ENCODE measurements around the gene BRME1. TPM values are rescaled to one million over a fixed set of nuclear protein-coding genes. Genes with fewer than 3 reads are reported as not detected.

Gene BRME1
- total RNA-seq, 4 donors from 2014 or later: 0.42 to 1.1 (median 0.78) TPM

- no peak overlapping the region for H3K27ac ChIP-seq (replicated peaks in 1 of 4)
- no peaks in the 10 kb centered on the region for H3K9me3 ChIP-seq
- peaks cover 0 to 9% (median 0%) of the 10 kb centered on the region in 4 donors for H3K27me3 ChIP-seq
- no peak overlapping the region for H3K4me3 ChIP-seq
- intact Hi-C loops (cut with DNase I): no loop called here
- H3K4me1 ChIP-seq: peaks cover 19 to 37% (median 27%) of the 10 kb centered on the region in 4 donors
- H3K36me3 ChIP-seq: no peaks in the 10 kb centered on the region
- WGBS: 85% methylated on average over 13 of the region's 13 CpGs
- no peak for DNase-seq (ENCODE audit: extremely low spot score)
- TF ChIP-seq CTCF (IDR thresholded peaks at IDR 0.05): no peak
- no peak for TF ChIP-seq POLR2A (IDR thresholded peaks at IDR 0.05; ENCODE audit: low read depth)
- TF ChIP-seq EP300 (IDR thresholded peaks at IDR 0.05): no peak
- TF ChIP-seq POLR2AphosphoS5 (IDR thresholded peaks at IDR 0.05): no peak
These were observed 36.6 kb downstream of the BRME1 start for GRCh38 chr19:13869281-13869680.

GRCh38 chr19:13868663-13869062, 37.3 kb downstream of the BRME1 start:
- 78% methylated on average over 4 of the region's 4 CpGs for WGBS

GRCh38 chr19:13866463-13867046, 39.4 kb downstream of the BRME1 start:
- no peak for DNase-seq (ENCODE audit: extremely low spot score)
- WGBS: 72% methylated on average over 15 of the region's 15 CpGs
- TF ChIP-seq POLR2AphosphoS5 (IDR thresholded peaks at IDR 0.05) (no peak), CTCF (IDR thresholded peaks at IDR 0.05) (no peak), EP300 (IDR thresholded peaks at IDR 0.05) (no peak), POLR2A (IDR thresholded peaks at IDR 0.05; ENCODE audit: low read depth) (no peak)
- Histone ChIP-seq H3K9me3 (no peaks in the 10 kb centered on the region), H3K4me3 (peak overlapping the region; percentile 61 to 90 (median 82)), H3K27me3 (no peaks in the 10 kb centered on the region), H3K36me3 (no peaks in the 10 kb centered on the region), H3K4me1 (peaks cover 14 to 37% (median 28%) of the 10 kb centered on the region in 4 donors), H3K27ac (replicated peaks in 1 of 4) (peak overlapping the region in 2 of 4 donors; percentile 85 to 92)
- intact Hi-C loops (cut with DNase I): no loop called here

More at GRCh38 chr19:13868663-13869062, 37.3 kb downstream of the BRME1 start:
- Histone ChIP-seq H3K27me3 (peaks cover 0 to 9% (median 0%) of the 10 kb centered on the region in 4 donors), H3K4me3 (no peak overlapping the region), H3K4me1 (peaks cover 19 to 39% (median 29%) of the 10 kb centered on the region in 4 donors), H3K27ac (replicated peaks in 1 of 4) (no peak overlapping the region), H3K36me3 (no peaks in the 10 kb centered on the region), H3K9me3 (no peaks in the 10 kb centered on the region)
- TF ChIP-seq EP300 (IDR thresholded peaks at IDR 0.05) (no peak), POLR2AphosphoS5 (IDR thresholded peaks at IDR 0.05) (no peak), CTCF (IDR thresholded peaks at IDR 0.05) (no peak), POLR2A (IDR thresholded peaks at IDR 0.05; ENCODE audit: low read depth) (no peak)
- intact Hi-C loops (cut with DNase I): no loop called here
- no peak for DNase-seq (ENCODE audit: extremely low spot score)

- 10% methylated on average over 10 of the region's 82 CpGs for WGBS
- Histone ChIP-seq H3K9me3 (no peaks in the 10 kb centered on the region), H3K27me3 (no peaks in the 10 kb centered on the region), H3K36me3 (no peaks in the 10 kb centered on the region), H3K27ac (replicated peaks in 1 of 4) (peak overlapping the region; percentile 80 to 92 (median 83)), H3K4me3 (peak overlapping the region; percentile 61 to 90 (median 82)), H3K4me1 (peaks cover 22 to 44% (median 35%) of the 10 kb centered on the region in 4 donors)
- TF ChIP-seq POLR2A (IDR thresholded peaks at IDR 0.05; ENCODE audit: low read depth) (no peak), POLR2AphosphoS5 (IDR thresholded peaks at IDR 0.05) (no peak), CTCF (IDR thresholded peaks at IDR 0.05) (no peak), EP300 (IDR thresholded peaks at IDR 0.05) (no peak)
- peak; percentile 87 for DNase-seq (ENCODE audit: extremely low spot score)
- intact Hi-C loops (cut with DNase I): no loop called here
These were observed 40.1 kb downstream of the BRME1 start for GRCh38 chr19:13865571-13866462.

Measured in esophagus muscularis mucosa (tissue), 4 donors.